Mucosa of descending colon (tissue), 3 donors: ENCODE data around the gene CTNS. TPM values are rescaled to one million over a fixed set of nuclear protein-coding genes. Genes with fewer than 3 reads are reported as not detected.

Experiments used
- ATAC-seq: fragments of 200-7000 bp; cut with Tn5 transposase; one replicate; pipeline ENCODE4 v1.9.1; 2020; ENCODE audit warnings: mild to moderate bottlenecking, moderate library complexity
- DNase-seq, 3 donors: peaks; one replicate each; pipeline ENCODE4 v3.0.0-alpha.2; 2020
- H3K36me3 ChIP-seq: fragments of 200-600 bp; one replicate; pipeline ENCODE4 v1.8.0; 2021; ENCODE audit warnings: low read depth, mild to moderate bottlenecking
- H3K4me1 ChIP-seq: fragments of 200-600 bp; one replicate; pipeline ENCODE4 v1.8.0; 2021; ENCODE audit warnings: low read depth, mild to moderate bottlenecking
- H3K4me3 ChIP-seq: fragments of 200-600 bp; one replicate; pipeline ENCODE4 v1.8.0; 2021; ENCODE audit warnings: mild to moderate bottlenecking
- H3K9me3 ChIP-seq: fragments of 200-600 bp; one replicate; pipeline ENCODE4 v1.8.0; 2021; ENCODE audit warnings: mild to moderate bottlenecking
- CTCF ChIP-seq: fragments of 200-600 bp; IDR thresholded peaks from one replicate; pipeline ENCODE4 v1.8.0; 2022; ENCODE audit warnings: antibody characterized with exemption, mild to moderate bottlenecking
- intact Hi-C, 2 donors: fragments of 100-400 bp; cut with DNase I in 1 of 2; cut with micrococcal nuclease in 1 of 2; formaldehyde crosslinking; loops; one replicate each; pipeline versions ENCODE4 v1.11.0 to v1.11.1; 2022; cut with DNase I, micrococcal nuclease
- total RNA-seq, 3 donors: library from RNA; stranded (reverse); fragmentation: NEBNext Ultra II Directional in 2 of 3; extraction: Animal tissue kit (Norgen Biotek cat#: 25700) in 2 of 3; gene quantifications; one replicate each; pipeline versions ENCODE4 v1.2.1 to v1.2.4, GENCODE V29; 2021 to 2023
- donor health status: DM: no; HTN: no; CAD: no; lungs with moderate emphysema.
- donor health status: DM: no; HTN: no; CAD: no.
- donor health status: DM: no; HTN: yes; CAD: no.

The CTNS gene
- total RNA-seq, 3 donors from 2014 or later, result 9.6 to 13.4 (median 13.1) TPM

DNA sequence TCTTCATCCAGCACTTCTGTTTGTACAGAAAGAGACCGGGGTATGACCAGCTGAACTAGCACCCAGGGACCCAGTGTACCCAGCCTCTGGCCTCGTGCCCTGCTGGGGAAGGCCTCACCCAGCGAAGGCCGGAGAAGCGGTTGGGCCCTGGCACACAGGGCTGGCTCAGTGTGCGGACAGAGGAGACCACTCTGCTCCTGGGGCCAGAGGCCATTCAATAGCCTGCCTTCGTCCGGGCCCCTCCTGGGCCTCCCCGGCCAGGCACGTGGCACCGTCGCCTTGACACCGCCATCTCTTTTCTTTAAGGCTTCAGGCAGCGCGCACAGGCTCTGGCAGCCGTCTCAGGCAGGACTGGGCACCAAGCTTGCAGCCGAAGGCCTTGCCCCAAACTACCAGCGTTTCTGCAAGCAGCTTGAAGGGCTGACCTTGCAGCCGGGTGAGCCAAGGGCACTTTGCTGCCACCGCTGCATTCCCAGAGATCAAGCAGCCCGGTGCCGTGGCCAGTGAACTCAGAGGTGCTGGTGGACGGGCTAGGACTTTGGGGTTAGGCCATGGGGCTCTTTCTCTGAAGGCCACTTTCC is 23.8 kb downstream of the CTNS start:
- TF ChIP-seq CTCF, result no peak
- Histone ChIP-seq H3K36me3 (peaks cover 9% of the 10 kb centered on the region), H3K9me3 (no peaks in the 10 kb centered on the region), H3K4me1 (peaks cover 9% of the 10 kb centered on the region), H3K4me3 (no peak overlapping the region)
- ATAC-seq (peak; percentile 33), DNase-seq (no peak)
- intact Hi-C loops, result no loop called here

GRCh38 chr17:3663102-3664011 is 26.8 kb downstream of the CTNS start:
- H3K36me3 ChIP-seq, result peaks cover 10% of the 10 kb centered on the region
- no peak for DNase-seq
- TF ChIP-seq CTCF, result no peak
- no peaks in the 10 kb centered on the region for H3K9me3 ChIP-seq
- no peak for ATAC-seq
- H3K4me1 ChIP-seq, result peaks cover 25% of the 10 kb centered on the region
- intact Hi-C loops, result no loop called here
- no peak overlapping the region for H3K4me3 ChIP-seq

- Histone ChIP-seq H3K36me3 (peaks cover 14% of the 10 kb centered on the region), H3K9me3 (no peaks in the 10 kb centered on the region), H3K4me3 (no peak overlapping the region), H3K4me1 (peaks cover 26% of the 10 kb centered on the region)
- ATAC-seq (no peak), DNase-seq (no peak)
- intact Hi-C loops, result no loop called here
- no peak for TF ChIP-seq CTCF
Observed at GRCh38 chr17:3665834-3666233, 29.3 kb downstream of the CTNS start.

- TF ChIP-seq CTCF, result no peak
- ATAC-seq, result no peak
- peaks cover 14% of the 10 kb centered on the region for H3K36me3 ChIP-seq
Observed at GRCh38 chr17:3666516-3666915, 30.0 kb downstream of the CTNS start.

DNA sequence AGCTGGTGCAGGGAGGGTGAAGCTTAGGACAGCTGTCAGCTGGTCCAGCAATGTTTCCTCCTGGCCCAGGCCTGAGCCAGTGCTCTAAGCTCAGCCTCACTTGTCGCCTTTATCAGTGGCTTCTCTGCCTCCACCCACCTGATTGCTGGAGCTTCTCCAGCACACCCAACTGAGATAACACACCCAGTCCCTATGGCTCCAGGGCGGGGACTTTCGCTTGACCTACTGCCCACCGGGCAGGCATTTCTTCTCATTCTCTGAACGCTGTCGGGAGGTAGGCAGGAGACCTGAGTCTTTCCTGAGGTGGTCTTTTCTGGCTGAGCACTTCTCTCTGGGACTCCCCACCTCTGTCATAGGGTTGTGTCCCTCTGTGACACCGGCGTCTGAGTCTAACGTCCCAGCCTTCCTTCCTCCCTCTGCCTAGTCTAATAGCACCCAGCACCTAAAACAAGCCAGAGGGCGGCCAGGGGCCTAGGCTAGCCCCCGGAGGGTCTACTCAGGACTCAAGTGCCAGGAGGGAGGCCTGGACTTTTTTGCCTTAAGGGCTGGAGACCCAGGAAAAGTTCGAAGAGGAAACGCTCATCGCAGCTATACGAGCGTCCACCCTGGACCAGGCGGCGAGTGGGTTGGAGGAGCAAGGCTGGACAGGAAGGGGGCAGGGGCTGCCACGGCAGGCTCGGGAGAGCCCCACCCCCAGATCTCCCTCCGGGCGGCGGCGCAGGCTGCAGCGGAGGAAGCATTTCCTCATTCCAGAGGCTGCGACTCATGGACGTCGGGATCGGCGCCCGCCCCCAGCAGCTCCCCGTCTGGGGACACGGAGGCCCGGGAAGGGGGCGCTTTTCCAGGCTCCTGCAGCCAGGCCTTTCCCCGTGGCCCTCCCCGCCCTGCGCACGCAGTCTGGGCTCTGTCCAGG is 31.1 kb downstream of the CTNS start:
- intact Hi-C loops, result no loop called here
- Histone ChIP-seq H3K36me3 (peaks cover 14% of the 10 kb centered on the region), H3K9me3 (no peaks in the 10 kb centered on the region), H3K4me1 (peaks cover 26% of the 10 kb centered on the region), H3K4me3 (peak overlapping the region; percentile 94)
- TF ChIP-seq CTCF, result no peak
- ATAC-seq, result peak; percentile 84
- DNase-seq, result peak; percentile 91 to 93 (median 92)

More at GRCh38 chr17:3666516-3666915, 30.0 kb downstream of the CTNS start:
- no peak for DNase-seq
- intact Hi-C loops, result no loop called here
- H3K4me3 ChIP-seq, result no peak overlapping the region
- peaks cover 26% of the 10 kb centered on the region for H3K4me1 ChIP-seq
- no peaks in the 10 kb centered on the region for H3K9me3 ChIP-seq
